Limb (tissue), 2 donors: ENCODE data around the gene TTC23L.
"Not testable (repeated sequence)": the region's sequence is repeated elsewhere in the genome, so short reads cannot be mapped to it uniquely, and the experiment has no call there.

Source experiments
- DNase-seq, 2 donors: peaks; one replicate each; pipeline ENCODE4 v3.0.0-alpha.2; 2016; ENCODE audit errors: extremely low spot score in 2 of 2

TTC23L gene

GRCh38 chr5:34918025-34918424 lies 79.1 kb downstream of the TTC23L start:
- DNase-seq: no peak

- DNase-seq: no peak
These were observed 80.1 kb downstream of the TTC23L start for GRCh38 chr5:34919077-34919476.

DNA sequence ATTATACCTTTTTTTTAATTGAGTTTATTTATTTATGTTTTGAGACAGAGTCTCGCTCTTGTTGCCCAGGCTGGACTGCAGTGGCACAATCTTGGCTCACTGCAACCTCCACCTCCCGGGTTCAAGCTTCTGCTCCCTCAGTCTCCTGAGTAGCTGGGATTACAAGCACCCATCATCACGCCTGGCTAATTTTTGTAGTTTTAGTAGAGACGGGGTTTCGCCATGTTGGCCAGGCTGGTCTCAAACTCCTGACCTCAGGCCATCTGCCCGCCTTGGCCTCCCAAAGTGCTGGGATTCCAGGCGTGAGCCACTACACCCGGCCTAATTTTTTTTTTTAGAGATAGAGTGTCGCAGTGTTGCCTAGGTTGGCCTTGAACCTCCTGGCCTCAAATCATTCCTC lies 84.3 kb downstream of the TTC23L start:
- not testable (repeated sequence) for DNase-seq

- no peak for DNase-seq
These were observed 84.9 kb downstream of the TTC23L start for GRCh38 chr5:34923694-34924461.

DNA sequence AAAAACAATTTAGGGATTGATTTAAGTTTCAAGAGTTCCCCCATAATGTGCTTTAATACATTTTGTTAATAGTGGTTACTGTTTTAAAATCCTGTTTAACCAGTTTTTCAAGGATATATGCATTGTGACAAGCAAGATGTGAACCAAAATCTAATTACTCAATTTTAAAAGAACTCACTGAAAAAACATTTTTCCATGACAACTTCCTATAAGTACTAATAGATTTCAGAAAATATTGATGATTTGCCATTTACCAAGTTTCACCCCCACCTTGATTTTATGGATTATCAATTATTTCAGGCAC lies 85.5 kb downstream of the TTC23L start:
- DNase-seq: no peak

GRCh38 chr5:34926318-34926888 lies 87.4 kb downstream of the TTC23L start:
- no peak for DNase-seq

GRCh38 chr5:34927785-34928184 lies 88.8 kb downstream of the TTC23L start:
- DNase-seq: no peak

- DNase-seq: no peak
These were observed 89.3 kb downstream of the TTC23L start for GRCh38 chr5:34928267-34928666.

DNA sequence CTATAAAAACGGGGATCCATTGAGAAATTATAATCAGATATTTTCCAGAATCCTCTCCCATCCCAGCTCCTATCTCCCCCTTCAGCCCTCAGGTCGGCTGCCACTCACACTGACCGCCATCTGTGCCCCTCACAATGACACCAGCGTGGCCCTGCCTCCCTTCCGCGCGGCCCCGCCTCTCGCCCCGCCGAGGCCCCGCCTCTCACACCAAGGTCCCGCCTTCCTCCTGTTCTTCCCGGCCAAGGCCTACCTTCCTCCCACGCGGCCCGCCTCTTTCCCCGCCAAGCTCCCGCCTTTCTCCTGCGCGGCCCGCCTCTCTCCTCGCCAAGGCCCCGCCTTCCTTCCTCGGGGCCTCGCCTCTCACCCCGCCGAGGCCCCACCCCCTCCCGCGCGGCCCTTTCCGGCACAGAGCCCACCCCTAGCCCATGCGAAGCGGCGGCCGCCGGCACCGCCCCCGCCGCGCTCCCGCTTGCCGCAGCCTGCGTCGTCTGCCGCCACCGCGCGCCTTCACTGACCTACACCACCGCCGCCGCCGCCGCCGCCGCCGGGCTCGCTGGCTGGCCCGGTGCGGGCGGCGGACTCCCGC lies 90.3 kb downstream of the TTC23L start, which contains the start of gene DNAJC21:
TSS of gene DNAJC21 (plus strand) at position 426 of the 586 bp plus-strand sequence. CDS start 261 bp downstream, outside the sequence.
- peak; percentile 98 for DNase-seq

DNA sequence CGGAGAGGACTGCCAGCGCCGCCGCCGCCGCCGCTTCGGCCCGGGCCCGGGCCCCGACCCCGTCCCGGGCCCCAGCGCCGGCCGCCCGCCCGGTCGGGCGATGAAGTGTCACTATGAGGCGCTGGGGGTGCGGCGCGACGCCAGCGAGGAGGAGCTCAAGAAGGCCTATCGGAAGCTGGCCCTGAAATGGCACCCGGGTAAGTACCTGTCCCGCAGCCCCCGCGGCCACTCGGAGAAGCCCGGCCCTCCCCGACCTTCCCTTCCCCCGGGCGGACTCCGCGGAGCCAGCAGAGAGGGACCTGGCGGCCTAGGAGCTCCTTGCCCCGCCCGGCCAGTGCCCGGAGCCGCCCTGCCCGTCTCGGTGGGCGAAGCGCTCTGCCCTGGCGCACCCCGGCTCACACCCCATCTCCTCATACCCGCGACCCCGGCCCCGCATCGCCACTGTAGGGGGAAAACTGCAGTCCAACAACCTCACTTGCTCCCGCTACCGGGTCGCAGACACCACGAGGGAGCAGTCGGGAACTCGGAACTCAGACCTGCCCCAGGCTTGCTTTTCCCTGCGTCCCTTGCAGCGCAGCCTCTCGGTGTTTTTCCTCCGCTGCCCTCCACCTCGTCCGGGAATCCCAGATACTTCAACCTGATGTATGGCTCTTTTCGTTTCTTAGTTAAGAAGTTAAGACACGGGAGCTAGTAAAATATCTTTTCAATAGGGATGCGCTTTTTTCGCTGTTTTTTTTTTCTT lies 90.9 kb downstream of the TTC23L start:
- DNase-seq: peak; percentile 74 to 86

GRCh38 chr5:34930462-34930844 lies 91.5 kb downstream of the TTC23L start:
- DNase-seq: no peak

DNA sequence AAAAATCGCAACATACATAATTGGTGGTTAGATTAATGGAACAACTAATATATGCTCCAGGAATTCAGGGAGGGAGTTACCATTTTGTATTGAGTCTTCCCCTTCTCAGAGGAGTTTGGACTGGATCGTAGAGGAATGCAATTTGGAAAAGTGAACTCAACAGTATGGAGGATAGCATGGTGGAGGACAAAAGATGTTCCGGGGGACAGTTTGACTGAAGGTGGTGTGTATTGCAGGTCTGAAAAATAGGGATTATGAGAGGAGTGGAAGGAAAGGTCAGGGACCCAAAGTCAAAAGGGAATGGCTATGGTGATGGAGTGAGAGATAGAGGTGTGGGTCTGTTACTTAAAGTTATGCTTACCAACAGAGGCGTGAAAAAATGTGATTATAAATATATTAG lies 91.9 kb downstream of the TTC23L start:
- DNase-seq: no peak

- no peak for DNase-seq
These were observed 94.0 kb downstream of the TTC23L start for GRCh38 chr5:34932947-34933346.

GRCh38 chr5:34941936-34942335 lies 103.0 kb downstream of the TTC23L start:
- no peak for DNase-seq

GRCh38 chr5:34944044-34944443 lies 105.1 kb downstream of the TTC23L start:
- DNase-seq: no peak

DNA sequence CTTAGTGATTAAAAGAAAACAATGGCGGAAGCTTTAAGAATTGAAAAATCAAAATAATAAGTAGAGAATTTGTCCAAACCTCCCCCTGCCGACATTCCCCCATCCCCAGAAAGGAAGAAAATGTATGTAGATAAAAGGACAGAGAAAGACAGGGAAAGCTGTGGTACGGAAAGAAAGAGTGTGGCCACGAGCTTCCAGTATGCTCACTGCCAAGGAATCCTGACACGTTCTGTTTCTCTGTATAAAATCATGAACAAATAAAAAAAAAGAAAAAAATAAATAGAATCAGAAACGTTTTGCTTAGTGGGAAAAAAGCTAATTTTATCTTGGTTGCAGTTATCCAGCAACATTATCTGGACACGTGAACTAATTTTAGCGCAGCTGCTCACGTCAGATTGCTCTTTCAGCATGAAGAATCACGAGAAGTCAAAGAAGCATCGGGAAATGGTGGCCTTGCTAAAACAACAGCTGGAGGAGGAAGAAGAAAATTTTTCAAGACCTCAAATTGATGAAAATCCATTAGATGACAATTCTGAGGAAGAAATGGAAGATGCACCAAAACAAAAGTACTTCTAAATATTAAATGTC lies 105.6 kb downstream of the TTC23L start:
- no peak for DNase-seq
